ENCODE measurements around the gene MAPKAPK3. TPM values are rescaled to one million over a fixed set of nuclear protein-coding genes. Genes with fewer than 3 reads are reported as not detected.

The MAPKAPK3 gene
- total RNA-seq, 1 donor from 2014 or later, result 412 TPM

DNA sequence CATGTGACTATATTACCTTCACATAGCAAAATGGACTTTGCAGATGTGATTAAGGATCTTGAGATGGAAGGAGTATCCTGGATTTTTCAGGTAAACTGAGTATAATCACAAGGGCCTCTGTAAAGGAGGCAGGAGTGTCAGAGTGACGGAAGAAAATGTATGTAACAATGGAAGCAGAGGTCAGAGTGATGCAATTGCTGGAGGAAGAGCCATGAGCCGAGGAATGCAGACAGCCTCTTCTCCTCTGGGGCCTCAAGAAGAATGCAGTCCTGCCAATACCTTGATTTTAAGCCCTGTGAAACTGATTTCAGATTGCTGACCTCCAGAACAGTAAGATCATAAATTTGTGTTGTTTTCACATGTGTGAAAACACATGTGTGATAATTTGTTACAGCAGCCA is 32.6 kb upstream of the MAPKAPK3 start:
- DNase-seq (ENCODE audit: missing footprints) (no peak), ATAC-seq (no peak)
- intact Hi-C loops (cut with DNase I), result loop anchor here (1.0 kb wide), 1 partner anchor 17 kb away; no protein-coding TSS in a partner anchor

DNA sequence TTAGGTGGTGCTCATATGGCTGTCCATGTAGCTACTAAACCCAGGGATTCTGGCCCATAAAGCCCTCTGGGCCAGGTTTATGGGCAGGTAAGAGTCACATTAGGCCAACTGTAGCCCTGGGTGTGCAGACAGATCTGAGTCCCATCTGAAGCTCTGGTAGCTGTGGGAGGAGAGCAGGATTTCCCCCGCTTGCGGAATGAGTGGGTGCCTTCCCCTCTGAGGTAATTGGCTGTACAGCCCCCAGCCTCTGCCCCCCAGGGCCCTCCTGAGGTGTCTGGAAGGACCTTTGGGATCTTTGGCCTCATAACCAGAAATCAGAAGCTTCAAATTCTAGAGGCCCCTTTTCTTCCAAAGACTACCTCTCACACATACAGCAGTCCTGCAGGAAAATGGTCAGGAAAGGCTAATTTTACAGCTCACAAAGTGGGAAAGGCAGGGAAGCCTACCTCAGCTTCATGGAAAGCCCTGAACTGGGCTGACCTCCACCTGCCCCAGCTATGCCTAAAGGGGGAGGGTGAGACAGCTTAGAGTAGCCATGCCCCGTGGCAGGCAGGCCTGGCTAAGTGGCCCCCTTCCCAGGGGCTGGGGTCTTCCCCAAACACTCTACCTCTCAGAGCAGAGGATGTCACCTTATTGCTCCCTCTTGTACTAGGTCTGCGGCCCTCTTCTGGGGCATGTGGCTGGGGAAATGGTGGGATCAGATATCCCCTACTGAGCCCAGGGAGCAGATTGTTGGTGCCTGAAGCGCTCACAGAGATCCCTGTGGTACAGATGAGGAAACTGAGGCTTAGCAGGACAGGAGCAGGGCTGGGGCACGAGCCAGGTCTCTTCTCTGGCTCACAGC is 30.8 kb upstream of the MAPKAPK3 start:
- intact Hi-C loops (cut with DNase I), result no loop called here
- ATAC-seq (no peak), DNase-seq (ENCODE audit: missing footprints) (no peak)

DNA sequence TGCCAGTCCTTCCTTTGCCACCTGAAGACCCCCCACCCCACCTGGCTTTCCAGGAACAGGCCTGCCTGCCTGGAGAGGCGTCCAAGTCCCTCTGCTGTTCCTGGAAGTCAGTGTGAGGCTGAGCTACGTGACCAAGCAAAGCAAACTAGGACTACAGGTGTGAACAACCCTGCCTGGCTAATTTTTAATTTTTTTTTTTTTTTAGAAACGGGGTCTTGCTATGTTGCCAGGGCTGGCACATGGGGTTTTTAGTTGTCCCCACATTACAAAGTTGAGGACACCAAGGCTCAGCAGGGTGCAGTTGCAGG is 30.2 kb upstream of the MAPKAPK3 start:
- intact Hi-C loops (cut with DNase I), result no loop called here
- ATAC-seq (no peak), DNase-seq (ENCODE audit: missing footprints) (no peak)

DNA sequence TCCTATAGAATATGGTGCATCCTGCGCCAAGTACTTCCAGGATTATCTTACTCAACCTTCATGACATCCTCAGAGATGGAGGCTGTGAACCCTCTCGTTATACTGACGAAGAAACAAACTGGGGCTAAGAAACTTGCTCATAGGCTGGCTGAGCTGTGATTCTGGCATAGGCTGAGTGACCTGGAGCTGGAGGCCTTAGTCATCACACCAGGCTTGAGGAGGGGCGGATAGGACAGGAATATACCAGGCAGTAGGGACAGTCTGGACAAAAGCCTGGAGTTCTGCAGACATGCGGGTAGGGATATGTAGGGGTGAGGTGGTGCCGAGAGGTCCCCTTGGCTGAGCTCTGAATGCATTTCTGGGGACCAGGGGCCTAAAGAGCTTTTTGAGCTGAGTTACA is 29.6 kb upstream of the MAPKAPK3 start:
- DNase-seq (ENCODE audit: missing footprints), result no peak
- intact Hi-C loops (cut with DNase I), result no loop called here
- peak; percentile 15 for ATAC-seq

DNA sequence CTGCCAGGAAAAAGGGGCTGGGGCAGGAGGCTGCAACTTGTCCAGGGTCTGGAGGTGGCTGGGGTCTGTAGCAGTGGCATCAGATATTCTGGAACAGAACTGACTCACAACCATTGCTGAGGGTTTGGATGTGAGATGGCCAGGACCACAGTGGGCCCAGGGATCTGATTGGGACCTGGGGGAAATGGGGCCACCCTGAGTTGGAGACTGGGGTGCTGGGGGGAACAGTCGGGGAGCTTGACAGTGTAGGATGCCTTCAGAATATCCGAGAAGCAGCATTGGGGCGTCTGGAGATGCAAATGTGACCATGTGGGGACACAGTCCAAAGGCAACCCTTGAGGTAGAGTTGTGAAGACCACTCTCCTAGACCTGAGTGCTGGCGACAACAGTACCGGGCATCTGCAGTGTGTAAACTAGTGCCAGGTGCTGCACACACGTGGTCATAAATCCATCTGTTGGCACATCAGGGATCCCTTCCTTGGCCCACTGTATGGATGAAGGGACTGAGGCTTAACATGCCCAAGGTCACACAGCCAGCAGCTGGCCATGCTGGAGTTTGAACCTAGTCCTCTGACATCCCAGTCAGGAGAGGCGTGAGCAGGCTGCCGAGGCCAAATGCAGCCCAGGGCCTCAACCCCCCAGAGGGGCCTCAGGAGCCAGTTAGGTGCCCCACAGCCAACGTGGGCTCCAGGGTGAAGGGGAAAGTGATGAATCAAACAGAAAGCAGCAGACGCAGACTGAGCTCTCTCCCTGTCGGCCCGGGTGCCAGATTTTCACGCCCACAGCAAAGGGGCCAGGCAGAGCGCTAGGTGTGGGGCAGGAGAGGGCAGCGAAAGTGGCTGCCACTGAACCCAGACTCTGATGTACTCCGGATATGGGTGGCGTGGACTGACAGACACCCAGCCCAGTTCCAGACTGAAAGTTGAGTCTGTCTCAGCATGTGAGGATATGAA is 28.9 kb upstream of the MAPKAPK3 start:
- DNase-seq (ENCODE audit: missing footprints) (no peak), ATAC-seq (no peak)
- intact Hi-C loops (cut with DNase I), result no loop called here

DNA sequence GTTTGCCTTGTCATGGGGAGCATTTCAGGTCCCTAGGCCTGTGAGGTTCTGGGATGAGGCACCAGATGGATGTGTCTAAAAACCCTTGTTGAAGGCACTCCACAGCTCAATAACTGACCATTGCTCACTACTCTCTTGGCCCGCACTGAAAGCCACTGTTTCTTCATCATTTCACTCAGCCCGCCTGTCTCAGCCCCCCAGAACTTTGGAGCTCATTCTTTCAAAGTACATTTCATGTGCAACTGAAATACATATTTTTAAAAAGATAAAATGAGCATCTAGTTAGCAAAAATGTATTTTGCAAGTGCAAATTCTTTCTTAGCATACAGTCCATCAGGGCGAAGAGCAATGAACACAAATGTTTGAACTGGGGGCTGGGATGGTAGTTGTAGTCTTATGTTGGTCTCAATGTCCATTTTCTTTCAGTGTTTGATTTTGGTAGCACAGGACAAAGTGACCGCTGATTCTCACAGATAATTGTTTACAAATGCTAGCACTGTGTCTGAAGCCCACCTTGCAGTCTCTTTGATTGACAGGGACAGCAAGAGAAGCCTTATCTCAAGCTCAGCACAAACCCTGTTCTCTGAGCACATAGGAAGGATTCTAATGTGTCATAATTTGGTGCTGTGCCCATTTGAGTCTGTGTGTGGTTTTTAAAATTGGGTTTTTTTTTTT is 28.1 kb upstream of the MAPKAPK3 start:
- ATAC-seq (no peak), DNase-seq (ENCODE audit: missing footprints) (no peak)
- intact Hi-C loops (cut with DNase I), result no loop called here

DNA sequence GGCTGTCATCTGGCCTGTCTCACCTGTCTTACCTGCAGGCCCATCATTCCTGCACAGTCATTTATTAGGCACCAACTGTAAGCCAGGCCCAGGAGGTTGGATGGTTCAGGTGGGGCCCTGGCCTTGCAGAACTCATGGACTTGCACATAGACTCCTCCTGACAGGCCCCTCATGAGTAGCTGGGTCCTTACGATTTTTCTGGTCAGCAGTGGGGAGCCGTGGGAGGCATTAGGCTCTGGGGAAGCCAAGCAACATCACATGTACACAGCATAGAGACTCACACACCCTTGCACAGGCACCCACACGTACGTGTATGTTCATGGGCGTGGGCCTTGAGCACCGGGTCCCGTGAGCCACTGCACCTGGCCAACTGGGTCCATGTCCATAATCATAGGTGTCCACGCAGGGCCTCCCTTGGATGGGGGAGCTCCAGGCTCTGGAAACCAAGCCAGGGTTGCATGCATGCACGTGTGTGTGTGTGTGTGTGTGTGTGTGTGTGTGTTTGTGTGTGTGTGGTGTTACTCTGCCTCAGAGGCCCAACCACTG is 25.7 kb upstream of the MAPKAPK3 start:
- no peak for DNase-seq (ENCODE audit: missing footprints)
- intact Hi-C loops (cut with DNase I), result no loop called here
- no peak for ATAC-seq

DNA sequence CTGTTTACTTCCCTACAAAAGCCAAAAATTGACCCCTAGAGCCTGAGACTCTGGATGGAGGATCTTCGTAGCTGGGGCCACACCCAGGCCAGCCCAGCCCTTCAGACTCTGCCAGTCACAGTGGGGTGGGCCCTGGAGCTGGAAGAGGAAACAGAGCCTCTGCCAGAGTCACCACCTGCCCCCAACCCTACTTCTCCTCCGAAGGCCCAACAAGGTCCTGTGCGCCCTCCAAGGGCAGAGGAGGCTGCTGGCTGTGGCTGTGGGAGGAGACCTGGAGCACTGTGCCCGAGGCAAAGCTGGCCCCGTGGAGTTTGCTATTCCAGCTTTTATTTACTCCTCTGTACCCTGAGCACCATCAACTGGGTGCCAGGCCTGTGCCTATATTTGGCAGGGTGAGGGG is 24.4 kb upstream of the MAPKAPK3 start:
- intact Hi-C loops (cut with DNase I), result no loop called here
- DNase-seq (ENCODE audit: missing footprints) (no peak), ATAC-seq (peak; percentile 47)

DNA sequence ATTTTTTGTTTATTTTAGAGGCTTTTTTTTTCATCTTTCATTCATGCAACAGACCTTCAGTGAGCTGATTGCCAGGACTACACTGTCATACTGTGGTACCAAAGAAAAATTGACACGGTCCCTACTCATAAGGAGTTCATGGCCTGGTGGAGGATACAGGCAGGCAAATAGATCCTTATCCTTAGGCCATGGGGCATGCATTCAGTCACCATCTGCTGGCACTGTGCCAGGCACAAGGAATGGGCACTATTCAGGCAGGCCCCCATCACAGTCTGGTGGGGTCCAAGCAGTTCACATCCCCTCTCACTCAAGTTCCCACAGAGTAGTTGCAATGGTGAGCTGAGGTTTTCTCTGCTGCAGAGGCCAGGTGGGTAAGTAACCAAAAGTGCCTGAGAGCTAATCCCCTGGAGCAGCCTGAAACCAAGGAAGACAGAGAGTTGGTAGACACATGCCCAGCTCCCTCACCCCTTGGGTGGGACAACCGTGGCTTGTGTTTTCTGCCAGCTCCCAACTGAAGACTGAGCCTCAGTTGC is 22.6 kb upstream of the MAPKAPK3 start:
- intact Hi-C loops (cut with DNase I), result no loop called here
- ATAC-seq (no peak), DNase-seq (ENCODE audit: missing footprints) (no peak)

DNA sequence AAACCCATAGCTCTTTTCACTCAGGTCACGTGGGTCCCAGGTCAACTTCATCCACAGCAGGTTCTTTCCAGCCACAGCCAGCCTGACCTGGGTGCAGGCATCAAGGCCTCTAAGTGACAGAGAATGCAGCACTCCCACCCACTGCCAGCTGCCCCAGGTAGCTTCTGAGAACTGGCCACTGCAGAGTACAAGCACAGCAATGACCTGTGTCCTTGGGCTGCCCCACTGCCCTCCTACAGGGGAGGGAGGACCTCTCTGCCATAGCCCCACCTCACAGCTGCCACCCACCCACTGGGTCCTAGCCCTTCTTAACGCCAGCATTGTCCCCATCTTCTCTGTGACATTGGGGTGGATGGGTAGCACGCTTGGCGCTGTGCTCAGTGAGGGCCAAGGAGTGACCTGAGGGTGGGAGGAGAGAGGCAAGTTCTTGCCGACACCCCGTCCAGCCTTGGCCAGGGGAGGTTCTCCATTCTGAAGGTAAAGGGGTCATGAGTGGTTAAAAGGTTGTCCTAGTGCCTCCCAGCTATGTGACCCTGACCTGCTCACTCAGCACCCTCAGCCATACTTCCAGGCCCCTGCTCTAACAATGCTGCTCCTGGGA is 17.7 kb upstream of the MAPKAPK3 start:
- no peak for ATAC-seq
- no peak for DNase-seq (ENCODE audit: missing footprints)
- intact Hi-C loops (cut with DNase I), result no loop called here

DNA sequence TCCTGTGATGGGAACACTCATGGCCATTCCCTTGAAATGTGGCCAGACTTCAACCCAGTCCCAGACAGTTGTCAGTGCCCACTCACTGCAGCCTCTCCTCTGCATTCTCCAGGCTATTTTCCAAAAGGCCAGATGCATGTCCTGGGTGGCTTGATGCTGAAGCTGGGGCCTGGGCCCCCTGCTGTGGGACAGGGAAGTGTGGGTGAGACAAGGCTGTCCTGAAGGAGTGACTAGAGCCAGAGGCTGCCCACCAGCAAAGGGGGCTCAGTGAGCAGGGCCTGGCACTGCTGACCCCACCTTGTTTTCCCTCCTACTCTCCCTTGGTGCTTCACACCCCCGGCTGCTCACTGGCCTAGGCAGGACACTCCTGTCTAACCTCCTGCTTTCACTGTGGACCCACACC is 17.2 kb upstream of the MAPKAPK3 start:
- DNase-seq (ENCODE audit: missing footprints), result no peak
- ATAC-seq, result no peak
- intact Hi-C loops (cut with DNase I), result no loop called here

DNA sequence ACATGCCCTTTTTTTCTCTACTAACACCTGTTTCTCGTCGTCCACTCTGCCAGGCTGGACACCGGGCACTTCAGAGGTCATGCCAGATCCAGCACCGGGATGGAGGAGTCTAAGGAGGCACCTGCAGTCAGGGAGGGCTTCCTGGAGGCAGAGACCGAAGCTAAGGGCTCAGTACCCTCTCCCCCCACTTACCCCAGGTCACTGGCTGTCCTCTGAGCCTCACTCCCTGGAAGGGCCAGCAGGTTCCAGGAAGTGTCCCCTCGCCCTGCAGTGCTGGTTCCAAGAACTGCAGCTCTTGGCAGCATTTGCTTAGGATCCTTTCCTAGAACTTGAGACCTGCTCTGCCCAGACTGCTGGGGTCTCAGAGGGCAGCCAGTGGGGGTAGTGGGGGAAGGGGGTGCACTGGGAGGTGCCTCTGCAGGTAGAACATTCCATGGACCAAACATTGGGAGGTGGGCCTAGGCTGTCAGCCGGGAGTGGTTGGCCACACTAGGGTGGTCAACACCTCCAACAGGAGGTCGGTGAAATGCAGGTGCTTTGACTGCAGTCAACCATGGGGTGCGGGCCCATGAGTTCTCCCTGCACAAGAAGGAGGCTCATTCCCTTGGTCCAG is 16.7 kb upstream of the MAPKAPK3 start:
- DNase-seq (ENCODE audit: missing footprints) (no peak), ATAC-seq (no peak)
- intact Hi-C loops (cut with DNase I), result no loop called here

DNA sequence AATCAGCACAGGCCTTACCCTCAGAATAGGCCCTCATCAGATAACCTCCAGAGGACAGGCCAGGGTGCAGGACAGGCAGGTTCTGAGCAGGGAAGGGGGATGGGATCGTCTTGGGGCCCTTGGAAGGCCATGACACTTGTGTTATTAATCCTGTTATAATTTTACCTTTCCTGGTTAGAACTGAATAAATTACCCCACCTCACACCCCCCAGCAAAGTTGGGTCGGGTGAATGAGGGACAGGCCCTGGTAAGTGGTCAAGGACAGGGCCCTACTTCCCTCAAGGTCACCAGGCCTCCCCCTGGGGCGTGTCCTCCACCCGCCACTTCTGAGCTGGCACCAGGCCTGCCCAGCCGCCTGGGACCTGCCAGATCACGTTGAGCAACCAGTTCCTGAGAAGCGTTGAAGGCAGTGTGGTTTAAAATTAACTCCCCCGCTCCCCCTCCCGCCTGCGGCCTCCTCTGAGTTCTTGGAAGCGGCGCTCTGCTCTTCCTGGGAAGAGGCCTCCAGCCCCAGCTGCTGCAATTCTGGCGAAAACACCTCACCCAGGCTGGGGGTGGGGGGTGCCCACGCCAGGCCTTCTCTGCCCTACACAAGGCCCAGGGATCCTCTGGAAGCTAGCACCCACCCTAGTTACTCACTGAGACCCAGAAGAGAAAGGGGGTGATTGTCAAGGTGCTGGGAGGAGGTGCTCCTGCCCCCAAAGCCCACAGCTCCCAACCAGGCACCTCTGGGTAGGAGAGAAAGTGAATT is 15.9 kb upstream of the MAPKAPK3 start:
- DNase-seq (ENCODE audit: missing footprints) (peak; percentile 97), ATAC-seq (peak; percentile 83)
- intact Hi-C loops (cut with DNase I), result loop anchor here (1.0 kb wide), 1 partner anchor 17 kb away; no protein-coding TSS in a partner anchor

DNA sequence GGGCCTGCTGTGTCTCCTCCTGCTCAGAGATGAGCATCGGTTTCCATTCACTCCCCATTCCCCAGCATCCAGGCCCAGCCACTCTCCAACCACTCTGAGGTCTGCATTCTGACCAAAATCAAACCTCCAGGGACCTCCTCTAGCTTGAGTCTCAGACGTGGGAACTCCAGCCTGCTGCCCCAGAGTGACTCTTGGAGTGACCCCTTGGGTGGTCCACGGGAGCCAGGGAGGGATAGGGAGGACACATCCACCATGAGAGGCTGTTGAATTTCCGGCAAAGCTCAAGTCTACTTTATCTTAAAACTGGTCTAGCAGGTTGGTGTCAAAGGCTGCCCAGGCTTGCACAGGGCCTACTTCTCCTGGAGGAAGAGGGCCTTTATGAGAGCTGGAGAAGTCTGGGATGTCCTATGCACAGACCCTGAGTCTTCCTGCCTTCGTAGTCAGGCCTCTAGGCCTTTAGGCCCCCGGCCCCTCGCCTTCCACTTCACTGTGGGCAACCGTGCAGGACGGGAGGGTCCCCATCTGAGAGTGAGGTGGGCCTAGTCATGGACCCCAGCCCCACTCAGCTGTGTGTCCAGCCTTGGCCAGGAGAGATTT is 14.3 kb upstream of the MAPKAPK3 start:
- DNase-seq (ENCODE audit: missing footprints), result no peak
- no peak for ATAC-seq
- intact Hi-C loops (cut with DNase I), result no loop called here

DNA sequence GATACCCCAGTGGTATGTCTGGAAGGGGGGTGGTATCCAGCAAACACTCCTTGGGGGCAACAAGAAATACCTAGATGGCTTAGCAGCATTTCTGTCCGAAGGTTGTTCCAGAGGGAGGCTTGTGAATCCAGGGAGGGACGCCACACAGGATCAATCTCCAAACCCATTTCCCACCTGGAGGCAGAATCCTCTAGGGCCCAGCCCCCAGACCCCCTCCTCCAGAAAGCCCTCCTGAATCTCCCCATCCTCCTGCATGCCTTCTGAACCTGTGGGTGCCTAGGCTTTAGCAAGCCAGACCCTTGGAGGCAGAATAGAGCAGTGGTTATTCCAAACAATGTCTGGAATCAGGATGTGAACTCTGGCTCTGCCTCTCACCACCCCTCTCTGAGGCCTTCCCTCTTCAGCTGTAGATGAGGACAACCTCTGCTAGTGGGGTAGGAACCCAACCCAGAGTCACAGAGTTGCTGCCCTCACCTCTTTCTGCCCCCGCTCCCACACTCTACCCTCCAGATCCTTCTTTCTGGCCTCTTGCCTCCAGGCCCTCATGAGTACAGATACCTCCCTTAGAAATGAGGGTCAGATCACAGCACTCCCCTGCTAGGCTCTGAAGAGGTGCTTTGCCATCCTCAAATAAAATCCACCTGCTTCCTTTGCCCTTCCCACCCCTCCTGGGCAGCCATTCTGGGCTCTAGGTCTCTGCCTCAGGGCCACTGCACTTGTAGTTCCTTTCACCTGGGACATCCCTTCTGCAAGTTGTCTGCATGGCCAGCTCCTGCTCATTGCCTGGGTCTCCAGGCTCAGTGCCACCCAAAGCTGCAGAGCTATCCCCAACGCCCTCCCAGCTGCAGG is 13.5 kb upstream of the MAPKAPK3 start:
- ATAC-seq (no peak), DNase-seq (ENCODE audit: missing footprints) (no peak)
- intact Hi-C loops (cut with DNase I), result no loop called here

DNA sequence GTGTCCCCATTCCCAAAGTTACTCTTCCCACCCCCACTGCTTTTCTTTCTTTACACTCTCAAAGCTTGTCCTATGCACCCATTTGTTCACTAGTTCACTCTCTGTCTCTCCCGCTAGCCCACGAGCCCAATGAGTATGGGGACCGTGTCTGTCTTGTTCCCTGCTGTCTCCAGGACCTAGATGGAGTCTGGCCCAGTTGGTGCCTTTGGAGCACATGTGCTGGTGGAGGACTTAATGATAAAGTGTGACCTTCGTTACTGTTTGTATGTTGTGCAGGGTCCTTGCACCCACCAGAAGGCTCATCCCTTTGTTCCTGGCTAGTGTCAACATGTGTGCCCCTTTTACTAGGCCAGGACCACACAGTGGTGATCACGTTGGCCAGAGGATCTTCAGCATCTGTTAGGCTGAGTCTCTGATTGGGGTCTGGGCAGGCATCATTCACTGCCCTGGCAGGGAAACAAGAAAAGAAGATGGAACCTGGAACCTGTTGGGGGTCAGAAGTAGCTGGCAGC is 12.8 kb upstream of the MAPKAPK3 start:
- DNase-seq (ENCODE audit: missing footprints) (no peak), ATAC-seq (no peak)
- intact Hi-C loops (cut with DNase I), result no loop called here
